Retinal pigment epithelial cell (primary cell): Measurements from ENCODE around the gene ASIC2.

Experiments used
- DNase-seq: peaks from one replicate; pipeline ENCODE4 v3.0.0-alpha.2; 2010; ENCODE audit warnings: low read depth
- H3K4me3 ChIP-seq: 2 replicates; pipeline ENCODE4 v1.5.1; 2011; ENCODE audit warnings: mild to moderate bottlenecking, low read length, control low read depth, moderate library complexity
- TF ChIP-seq, protein P1 (sequence below): conservative IDR thresholded peaks from 2 replicates; pipeline ENCODE4 v1.5.1; 2011; ENCODE audit warnings: low read depth, low read length, control low read depth, inconsistent platforms

ASIC2 gene

DNA sequence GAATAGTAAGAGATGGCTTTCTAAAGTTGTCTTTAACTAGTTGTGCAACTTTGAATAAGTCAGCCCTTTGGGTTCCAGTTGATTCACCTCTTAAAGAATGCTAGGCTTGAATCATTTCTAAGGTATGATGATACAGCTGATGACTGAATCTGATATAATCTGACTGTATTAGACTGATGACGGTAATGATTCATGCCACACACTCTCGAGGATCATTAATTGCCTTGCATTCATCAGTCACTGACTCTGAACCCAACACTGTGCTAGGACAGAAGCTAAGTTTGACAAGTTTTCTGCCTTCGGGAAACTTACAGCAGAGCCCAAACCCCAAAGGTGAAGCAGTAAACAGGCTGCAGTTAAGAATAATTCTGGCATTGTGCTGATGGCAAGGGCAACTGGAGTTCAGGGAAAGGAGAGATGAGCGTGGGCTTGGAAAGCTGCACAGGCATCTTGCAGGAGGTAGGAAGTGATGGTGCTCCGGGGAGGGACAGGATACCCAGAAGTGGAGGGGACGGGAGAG, 25.8 kb downstream of the ASIC2 start:
- TF ChIP-seq, protein P1, sequence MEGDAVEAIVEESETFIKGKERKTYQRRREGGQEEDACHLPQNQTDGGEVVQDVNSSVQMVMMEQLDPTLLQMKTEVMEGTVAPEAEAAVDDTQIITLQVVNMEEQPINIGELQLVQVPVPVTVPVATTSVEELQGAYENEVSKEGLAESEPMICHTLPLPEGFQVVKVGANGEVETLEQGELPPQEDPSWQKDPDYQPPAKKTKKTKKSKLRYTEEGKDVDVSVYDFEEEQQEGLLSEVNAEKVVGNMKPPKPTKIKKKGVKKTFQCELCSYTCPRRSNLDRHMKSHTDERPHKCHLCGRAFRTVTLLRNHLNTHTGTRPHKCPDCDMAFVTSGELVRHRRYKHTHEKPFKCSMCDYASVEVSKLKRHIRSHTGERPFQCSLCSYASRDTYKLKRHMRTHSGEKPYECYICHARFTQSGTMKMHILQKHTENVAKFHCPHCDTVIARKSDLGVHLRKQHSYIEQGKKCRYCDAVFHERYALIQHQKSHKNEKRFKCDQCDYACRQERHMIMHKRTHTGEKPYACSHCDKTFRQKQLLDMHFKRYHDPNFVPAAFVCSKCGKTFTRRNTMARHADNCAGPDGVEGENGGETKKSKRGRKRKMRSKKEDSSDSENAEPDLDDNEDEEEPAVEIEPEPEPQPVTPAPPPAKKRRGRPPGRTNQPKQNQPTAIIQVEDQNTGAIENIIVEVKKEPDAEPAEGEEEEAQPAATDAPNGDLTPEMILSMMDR: no peak
- peak; percentile 69 for DNase-seq
- H3K4me3 ChIP-seq: no peak overlapping the region

DNA sequence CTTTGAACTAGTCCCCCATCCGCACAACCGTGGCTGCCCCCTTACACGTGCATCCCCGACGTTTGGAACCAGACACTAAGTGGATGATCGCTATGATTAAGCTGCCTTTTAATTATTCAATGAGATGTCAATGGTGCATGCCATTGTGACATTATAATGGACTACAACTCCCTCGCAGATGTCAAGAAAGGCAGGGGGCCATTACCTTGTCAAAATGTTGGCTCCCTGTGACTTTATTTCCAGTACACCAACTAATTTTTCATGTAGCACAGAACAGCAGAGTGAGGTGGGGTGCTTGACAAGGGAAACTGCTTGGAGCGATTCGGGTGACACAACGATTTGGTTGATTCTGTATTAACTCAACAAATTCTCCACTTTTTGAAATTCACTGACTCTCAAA, 26.5 kb downstream of the ASIC2 start:
- TF ChIP-seq, protein P1: no peak
- H3K4me3 ChIP-seq: no peak overlapping the region
- no peak for DNase-seq

DNA sequence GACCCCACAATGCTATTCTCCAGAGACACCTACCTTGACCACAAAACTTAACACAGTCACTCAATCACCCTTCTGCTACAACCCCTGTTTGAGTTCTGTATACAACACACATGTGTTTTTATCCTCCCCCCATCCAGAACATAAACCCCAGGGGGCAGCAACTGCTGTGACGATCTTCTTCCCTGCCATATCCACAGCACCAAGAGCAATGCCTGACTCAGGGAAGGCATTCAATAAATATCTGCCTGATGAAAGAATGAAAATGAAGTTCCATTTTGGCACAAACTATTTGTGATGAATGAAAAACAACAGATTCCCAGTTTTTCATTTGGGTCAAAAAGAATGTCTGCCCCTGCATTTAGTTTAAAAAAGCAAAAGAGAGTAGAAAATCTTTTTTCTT, 27.0 kb downstream of the ASIC2 start:
- no peak for DNase-seq
- no peak overlapping the region for H3K4me3 ChIP-seq
- TF ChIP-seq, protein P1: no peak

DNA sequence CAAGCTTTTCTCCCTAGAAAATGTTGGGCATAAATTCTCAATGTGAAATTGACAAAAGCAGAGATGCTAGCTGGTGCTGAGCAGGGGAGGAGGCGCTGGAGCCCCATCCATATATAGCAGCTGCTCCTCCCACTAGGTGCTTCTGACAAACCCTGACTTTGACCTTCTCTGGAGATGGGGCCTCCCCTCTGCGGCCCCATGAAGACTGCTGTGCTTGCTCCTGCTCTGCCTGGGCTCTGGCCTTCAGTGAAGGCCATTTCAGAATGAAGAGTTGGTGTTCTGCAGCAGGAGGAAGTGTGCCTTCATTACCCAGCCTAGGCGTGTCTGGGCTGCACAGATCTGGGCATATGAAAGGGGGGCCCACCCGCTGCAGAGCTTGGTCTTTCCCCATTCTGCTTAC, 29.7 kb downstream of the ASIC2 start:
- no peak overlapping the region for H3K4me3 ChIP-seq
- TF ChIP-seq, protein P1: no peak

DNA sequence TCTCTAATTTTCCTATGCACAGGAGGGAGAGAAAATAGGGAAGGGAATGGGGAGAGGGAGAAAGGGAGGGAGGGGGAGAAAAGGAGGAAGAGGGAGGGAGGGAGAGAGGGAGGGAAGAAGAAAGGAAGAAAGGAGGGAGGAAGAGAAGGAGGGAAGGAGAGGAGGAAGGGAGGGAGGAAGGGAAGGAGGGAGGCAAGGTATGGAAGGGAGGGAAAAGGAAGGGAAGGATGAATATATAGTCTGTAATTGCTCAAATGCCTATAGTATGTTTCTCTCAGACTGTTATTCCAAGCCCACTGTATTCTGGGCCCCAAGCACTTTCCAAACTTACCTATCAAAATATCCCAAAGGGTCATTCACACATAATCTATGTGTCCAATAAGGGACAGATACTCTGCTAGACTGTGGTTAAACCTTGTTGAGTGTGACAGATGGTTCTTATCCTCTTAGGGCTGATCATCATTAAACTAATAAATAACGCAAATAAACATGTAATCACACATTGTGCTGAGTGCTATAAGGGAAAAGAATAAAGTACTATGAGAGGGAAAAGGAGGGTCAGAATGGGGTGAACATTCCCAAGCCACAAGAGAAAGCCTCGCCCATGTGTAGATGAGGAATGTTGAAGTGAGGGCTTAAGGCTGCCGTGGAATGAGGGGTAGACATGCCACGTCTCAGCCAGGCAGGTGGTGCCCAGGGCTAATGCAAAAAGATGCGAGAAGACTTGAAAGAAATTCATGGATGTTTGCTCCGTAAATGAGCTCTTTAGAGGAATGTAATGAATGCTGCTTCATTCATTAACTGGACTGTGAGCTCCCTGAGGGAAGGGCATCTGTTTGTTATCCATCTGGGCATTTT, 30.6 kb downstream of the ASIC2 start:
- H3K4me3 ChIP-seq: no peak overlapping the region
- DNase-seq: peak; percentile 62

More for the DNA sequence above, 29.7 kb downstream of the ASIC2 start:
- DNase-seq: no peak

DNA sequence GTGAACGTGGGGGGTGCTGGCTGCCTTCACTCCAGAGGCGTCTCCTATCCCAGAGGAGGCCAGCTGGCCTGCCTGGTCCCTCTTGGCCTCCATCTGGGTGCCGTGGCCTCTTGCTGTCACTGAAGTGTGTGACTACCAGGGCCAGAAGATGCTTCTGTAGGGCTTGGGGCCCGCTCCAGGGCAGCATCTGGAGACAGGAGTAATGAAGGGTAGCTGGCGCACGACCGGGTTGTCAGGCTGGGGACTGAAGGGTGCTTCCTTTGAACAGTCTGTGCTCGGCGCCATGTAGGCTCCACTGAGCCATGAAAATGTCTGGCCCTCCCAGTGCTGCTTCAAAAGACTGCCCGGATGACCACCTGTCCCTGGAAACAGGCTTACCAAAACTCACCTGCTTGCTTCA, 31.3 kb downstream of the ASIC2 start:
- H3K4me3 ChIP-seq: no peak overlapping the region
- TF ChIP-seq, protein P1: no peak
- no peak for DNase-seq

More for the DNA sequence above, 30.6 kb downstream of the ASIC2 start:
- TF ChIP-seq, protein P1: no peak

DNA sequence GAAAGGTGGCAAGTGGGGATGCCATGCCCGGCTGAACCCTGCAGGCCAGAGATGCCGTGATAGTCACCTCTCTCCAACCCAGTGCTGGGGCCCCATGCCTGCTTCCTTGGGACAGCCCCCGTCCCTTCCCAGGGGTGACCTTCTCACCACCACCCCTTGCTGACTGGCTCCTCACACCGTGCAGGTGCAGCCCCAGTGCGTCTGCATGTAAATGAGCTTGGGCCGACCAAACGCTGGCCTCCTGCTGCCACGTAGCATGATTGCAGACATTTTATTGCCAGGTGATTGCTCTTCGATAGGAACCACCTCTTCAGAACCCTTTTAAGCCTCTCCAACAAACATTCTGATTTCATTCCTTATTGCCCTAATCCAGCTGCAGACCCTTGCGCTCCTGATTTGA, 32.5 kb downstream of the ASIC2 start:
- no peak for DNase-seq
- no peak overlapping the region for H3K4me3 ChIP-seq
- TF ChIP-seq, protein P1: no peak
